ENCODE results near the gene REG3A.

DNA sequence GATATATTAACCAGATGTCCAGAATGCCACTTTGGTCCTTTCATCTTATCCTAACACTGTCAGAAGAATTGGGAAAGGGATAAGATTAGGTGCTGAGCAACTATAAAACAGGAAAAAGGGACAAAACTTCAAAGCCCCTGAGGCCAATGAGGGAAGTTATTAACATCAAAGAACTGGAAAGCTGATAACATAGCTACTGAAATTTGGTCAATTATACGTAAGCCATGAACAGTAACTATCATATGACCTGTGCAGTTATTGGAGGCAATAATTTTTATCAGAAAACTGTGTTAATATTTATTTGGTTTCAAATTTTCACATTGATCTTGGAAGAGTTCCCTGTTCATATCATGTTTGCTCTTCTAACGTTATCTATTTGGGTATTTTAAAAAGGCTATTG, 2.6 kb upstream of the REG3A start:
- no peak for TF ChIP-seq POLR2AphosphoS5 (IDR thresholded peaks at IDR 0.05)
- TF ChIP-seq, protein P1, sequence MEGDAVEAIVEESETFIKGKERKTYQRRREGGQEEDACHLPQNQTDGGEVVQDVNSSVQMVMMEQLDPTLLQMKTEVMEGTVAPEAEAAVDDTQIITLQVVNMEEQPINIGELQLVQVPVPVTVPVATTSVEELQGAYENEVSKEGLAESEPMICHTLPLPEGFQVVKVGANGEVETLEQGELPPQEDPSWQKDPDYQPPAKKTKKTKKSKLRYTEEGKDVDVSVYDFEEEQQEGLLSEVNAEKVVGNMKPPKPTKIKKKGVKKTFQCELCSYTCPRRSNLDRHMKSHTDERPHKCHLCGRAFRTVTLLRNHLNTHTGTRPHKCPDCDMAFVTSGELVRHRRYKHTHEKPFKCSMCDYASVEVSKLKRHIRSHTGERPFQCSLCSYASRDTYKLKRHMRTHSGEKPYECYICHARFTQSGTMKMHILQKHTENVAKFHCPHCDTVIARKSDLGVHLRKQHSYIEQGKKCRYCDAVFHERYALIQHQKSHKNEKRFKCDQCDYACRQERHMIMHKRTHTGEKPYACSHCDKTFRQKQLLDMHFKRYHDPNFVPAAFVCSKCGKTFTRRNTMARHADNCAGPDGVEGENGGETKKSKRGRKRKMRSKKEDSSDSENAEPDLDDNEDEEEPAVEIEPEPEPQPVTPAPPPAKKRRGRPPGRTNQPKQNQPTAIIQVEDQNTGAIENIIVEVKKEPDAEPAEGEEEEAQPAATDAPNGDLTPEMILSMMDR (IDR thresholded peaks at IDR 0.05 in 8 of 11, conservative IDR thresholded peaks at IDR 0.05 in 3 of 11) = no peak

Data from spleen (tissue), 7 donors.